Osteocyte (in vitro differentiated cells): Measurements from ENCODE around the gene ADAM29. TPM values are rescaled to one million over a fixed set of nuclear protein-coding genes. Genes with fewer than 3 reads are reported as not detected.
A peak's percentile ranks its signal among the peaks of the same experiment; 100 is the strongest.
"Not testable (repeated sequence)": the region's sequence is repeated elsewhere in the genome, so short reads cannot be mapped to it uniquely, and the experiment has no call there.

ENCODE experiments used
- DNase-seq: peaks from one replicate; pipeline ENCODE4 v3.0.0; 2021; ENCODE audit warnings: mixed read lengths; ENCODE audit not compliant: unreplicated experiment; ENCODE audit errors: extremely low spot score
- H3K27ac Mint-ChIP-seq: one replicate; pipeline ENCODE4 v1.8.0; 2021; ENCODE audit warnings: mild to moderate bottlenecking, mixed read lengths; ENCODE audit not compliant: unreplicated experiment
- H3K27me3 Mint-ChIP-seq: one replicate; pipeline ENCODE4 v1.8.0; 2021; ENCODE audit warnings: mixed read lengths; ENCODE audit not compliant: unreplicated experiment
- H3K36me3 Mint-ChIP-seq: one replicate; pipeline ENCODE4 v1.8.0; 2021; ENCODE audit warnings: mixed read lengths; ENCODE audit not compliant: unreplicated experiment
- H3K4me1 Mint-ChIP-seq: one replicate; pipeline ENCODE4 v1.8.0; 2021; ENCODE audit warnings: mixed read lengths; ENCODE audit not compliant: unreplicated experiment
- H3K4me3 Mint-ChIP-seq: one replicate; pipeline ENCODE4 v1.8.0; 2021; ENCODE audit warnings: mild to moderate bottlenecking, moderate library complexity, mixed read lengths; ENCODE audit not compliant: unreplicated experiment
- H3K9me3 Mint-ChIP-seq: one replicate; pipeline ENCODE4 v1.8.0; 2021; ENCODE audit warnings: mixed read lengths; ENCODE audit not compliant: unreplicated experiment
- long read RNA-seq: library from polyadenylated mRNA; unstranded; transcript quantifications from one replicate; pipeline ENCODE4 v2.0.0, GENCODE V29; 2021
- total RNA-seq: library from RNA; stranded (reverse); gene quantifications from 2 replicates; pipeline ENCODE4 v1.2.1, GENCODE V29; 2021
- TF ChIP-seq, protein P1 (sequence below): fragments of 200-600 bp; sonication (generic); IDR thresholded peaks from 2 replicates; pipeline ENCODE4 v1.5.0; 2021; ENCODE audit warnings: antibody characterized with exemption, mild to moderate bottlenecking, moderate library complexity

ADAM29 gene
- total RNA-seq, result not detected in 2 replicates
- long read RNA-seq, result 0 reads

DNA sequence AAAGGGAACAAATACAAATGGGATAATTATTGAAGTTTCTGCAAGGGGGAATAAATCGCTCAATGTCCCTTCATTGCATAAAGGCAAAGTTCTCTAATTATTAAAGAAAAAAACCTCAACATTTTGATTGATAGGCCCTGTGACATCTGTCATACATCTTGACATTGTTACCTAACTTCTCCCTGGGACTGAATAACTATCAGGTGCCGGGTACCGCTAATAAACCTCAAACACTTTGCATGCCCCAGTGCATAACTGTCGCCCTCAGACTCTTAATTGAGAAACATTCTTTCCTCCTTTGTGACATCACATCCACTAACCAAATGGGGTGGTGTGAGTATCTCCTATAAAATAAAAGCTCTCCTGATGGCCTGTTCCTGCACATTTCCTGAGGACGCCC is at the start of gene ADAM29:
ADAM29 (plus strand) TSS at position 301 of the 400 bp plus-strand sequence. CDS start 57,168 bp downstream, outside the sequence.
- no peaks in the 10 kb centered on the region for H3K4me1 Mint-ChIP-seq
- no peak within 1 kb of the TSS for H3K27ac Mint-ChIP-seq
- TF ChIP-seq, protein P1, sequence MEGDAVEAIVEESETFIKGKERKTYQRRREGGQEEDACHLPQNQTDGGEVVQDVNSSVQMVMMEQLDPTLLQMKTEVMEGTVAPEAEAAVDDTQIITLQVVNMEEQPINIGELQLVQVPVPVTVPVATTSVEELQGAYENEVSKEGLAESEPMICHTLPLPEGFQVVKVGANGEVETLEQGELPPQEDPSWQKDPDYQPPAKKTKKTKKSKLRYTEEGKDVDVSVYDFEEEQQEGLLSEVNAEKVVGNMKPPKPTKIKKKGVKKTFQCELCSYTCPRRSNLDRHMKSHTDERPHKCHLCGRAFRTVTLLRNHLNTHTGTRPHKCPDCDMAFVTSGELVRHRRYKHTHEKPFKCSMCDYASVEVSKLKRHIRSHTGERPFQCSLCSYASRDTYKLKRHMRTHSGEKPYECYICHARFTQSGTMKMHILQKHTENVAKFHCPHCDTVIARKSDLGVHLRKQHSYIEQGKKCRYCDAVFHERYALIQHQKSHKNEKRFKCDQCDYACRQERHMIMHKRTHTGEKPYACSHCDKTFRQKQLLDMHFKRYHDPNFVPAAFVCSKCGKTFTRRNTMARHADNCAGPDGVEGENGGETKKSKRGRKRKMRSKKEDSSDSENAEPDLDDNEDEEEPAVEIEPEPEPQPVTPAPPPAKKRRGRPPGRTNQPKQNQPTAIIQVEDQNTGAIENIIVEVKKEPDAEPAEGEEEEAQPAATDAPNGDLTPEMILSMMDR, result no peak
- no peaks in the 10 kb centered on the region for H3K36me3 Mint-ChIP-seq
- H3K9me3 Mint-ChIP-seq, result peaks cover 5% of the 10 kb centered on the region
- H3K4me3 Mint-ChIP-seq, result no peak within 1 kb of the TSS
- DNase-seq, result no peak
- peaks cover 31% of the 10 kb centered on the region for H3K27me3 Mint-ChIP-seq

DNA sequence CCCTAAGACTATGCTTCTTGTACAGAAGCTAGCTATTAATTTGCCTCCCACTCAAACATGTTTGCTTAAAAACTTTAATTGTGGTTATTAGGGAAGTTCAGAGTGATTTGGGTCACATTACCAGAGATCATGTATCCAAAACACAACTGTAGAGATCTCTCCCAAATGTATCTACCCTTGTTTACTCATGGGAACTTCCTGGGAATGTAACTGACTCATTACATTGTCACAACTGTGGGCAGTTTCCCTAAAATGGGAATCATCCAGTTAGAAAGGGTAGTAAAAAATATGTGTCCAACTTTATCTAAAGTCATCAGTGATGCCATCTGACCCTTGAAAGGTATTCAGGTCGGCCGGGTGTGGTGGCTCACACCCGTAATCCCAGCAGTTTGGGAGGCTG is 48.8 kb upstream of the ADAM29 start:
- Mint-ChIP-seq H3K36me3 (no peaks in the 10 kb centered on the region), H3K4me1 (peaks cover 3% of the 10 kb centered on the region), H3K9me3 (peaks cover 15% of the 10 kb centered on the region), H3K4me3 (no peak overlapping the region), H3K27me3 (peaks cover 4% of the 10 kb centered on the region), H3K27ac (no peak overlapping the region)
- TF ChIP-seq, protein P1, result no peak
- DNase-seq, result no peak

DNA sequence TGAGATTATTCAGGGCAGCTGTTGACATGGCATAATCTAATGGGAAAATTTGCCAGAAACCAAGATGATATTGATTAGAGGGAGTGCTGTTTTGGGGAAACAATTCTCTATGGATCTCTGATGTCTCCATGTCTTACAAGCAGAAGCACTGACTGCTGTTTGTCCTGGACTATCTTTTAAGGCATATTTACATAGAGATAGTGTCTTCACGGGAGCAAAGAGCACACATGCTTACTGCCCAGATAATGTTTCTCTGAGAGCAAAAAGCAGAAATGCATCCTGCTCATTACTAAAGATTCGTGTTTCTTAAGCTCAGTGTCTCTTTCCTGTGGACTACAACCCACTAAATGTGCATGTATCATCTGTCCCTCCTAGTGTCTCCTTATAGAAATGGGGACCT is 47.8 kb upstream of the ADAM29 start:
- no peaks in the 10 kb centered on the region for H3K36me3 Mint-ChIP-seq
- no peak overlapping the region for H3K27ac Mint-ChIP-seq
- peaks cover 3% of the 10 kb centered on the region for H3K4me1 Mint-ChIP-seq
- no peak for DNase-seq
- peaks cover 4% of the 10 kb centered on the region for H3K27me3 Mint-ChIP-seq
- H3K9me3 Mint-ChIP-seq, result peaks cover 15% of the 10 kb centered on the region
- H3K4me3 Mint-ChIP-seq, result no peak overlapping the region
- TF ChIP-seq, protein P1, result no peak

DNA sequence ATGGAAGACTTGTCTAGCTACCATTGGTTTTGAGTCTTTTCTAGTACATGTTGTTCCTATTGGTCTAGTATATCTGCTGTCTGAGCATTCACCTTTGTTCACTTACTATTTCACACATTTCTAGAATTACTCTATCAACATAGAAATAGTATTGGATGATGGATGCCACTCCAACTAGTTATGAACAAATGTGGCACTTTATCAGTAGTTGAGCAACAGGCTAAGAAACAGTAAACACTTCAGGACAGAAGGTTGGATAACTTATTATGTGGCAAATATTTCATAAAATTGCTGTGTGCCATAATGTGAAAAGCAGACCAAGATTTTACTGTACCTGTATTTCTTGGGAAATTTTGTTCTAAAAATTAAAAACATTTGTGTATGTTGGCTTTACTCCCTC is 46.8 kb upstream of the ADAM29 start:
- H3K4me3 Mint-ChIP-seq, result no peak overlapping the region
- H3K9me3 Mint-ChIP-seq, result peaks cover 9% of the 10 kb centered on the region
- H3K27me3 Mint-ChIP-seq, result peaks cover 4% of the 10 kb centered on the region
- TF ChIP-seq, protein P1, result no peak
- no peak for DNase-seq
- peaks cover 3% of the 10 kb centered on the region for H3K4me1 Mint-ChIP-seq
- H3K36me3 Mint-ChIP-seq, result no peaks in the 10 kb centered on the region
- no peak overlapping the region for H3K27ac Mint-ChIP-seq

DNA sequence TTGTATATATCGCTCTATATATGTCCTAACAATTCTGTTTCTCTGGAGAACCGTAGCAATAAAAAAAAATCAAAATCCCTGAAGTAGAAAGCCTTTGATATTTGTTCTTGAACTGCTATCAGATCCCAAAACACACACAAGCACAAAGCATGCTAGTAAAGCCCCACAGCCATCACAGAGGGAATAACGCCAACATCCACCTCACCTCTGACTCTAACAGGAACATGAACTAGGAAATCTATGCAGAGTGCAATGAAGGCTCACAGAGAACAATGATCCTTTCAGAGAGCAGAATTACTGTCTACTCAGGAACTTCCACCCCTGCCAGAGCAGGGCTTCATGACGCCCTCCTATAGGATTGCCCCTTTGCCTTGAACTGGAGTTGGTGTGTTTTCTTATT is 45.0 kb upstream of the ADAM29 start:
- H3K4me3 Mint-ChIP-seq, DNase-seq, H3K36me3 Mint-ChIP-seq, H3K27ac Mint-ChIP-seq, H3K9me3 Mint-ChIP-seq, H3K27me3 Mint-ChIP-seq, H3K4me1 Mint-ChIP-seq: not testable (repeated sequence)

DNA sequence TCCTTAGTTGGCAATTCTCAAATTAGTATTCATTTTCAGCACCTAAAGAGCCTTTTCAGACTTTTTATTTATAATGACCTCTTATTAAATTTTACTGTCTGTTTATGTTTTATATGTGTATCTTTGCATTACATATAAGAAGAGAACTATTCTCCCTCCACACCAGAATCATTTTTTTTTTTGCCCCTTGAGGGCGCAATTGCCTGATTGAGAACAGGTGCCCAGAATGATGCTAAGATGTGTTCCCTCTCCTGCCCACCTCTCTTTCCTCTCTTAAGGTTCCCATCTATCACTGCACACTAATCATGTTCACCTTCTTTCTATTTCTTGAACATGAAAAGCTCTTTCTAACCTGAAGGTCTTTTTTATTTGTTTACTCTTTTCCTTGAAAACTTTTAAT is 44.2 kb upstream of the ADAM29 start:
- H3K4me1 Mint-ChIP-seq, result peaks cover 3% of the 10 kb centered on the region
- TF ChIP-seq, protein P1, result peak; percentile 56
- no peak overlapping the region for H3K27ac Mint-ChIP-seq
- no peaks in the 10 kb centered on the region for H3K27me3 Mint-ChIP-seq
- no peaks in the 10 kb centered on the region for H3K9me3 Mint-ChIP-seq
- no peak for DNase-seq
- H3K36me3 Mint-ChIP-seq, result no peaks in the 10 kb centered on the region
- no peak overlapping the region for H3K4me3 Mint-ChIP-seq
